Cerebellar cortex (tissue), 1 donor: ENCODE measurements around the gene MGAT5B.
A peak's percentile ranks its signal among the peaks of the same experiment; 100 is the strongest.

Experiments
- DNase-seq: peaks from one replicate; pipeline ENCODE4 v3.0.0-alpha.2; 2015; ENCODE audit warnings: low spot score

Gene MGAT5B

GRCh38 chr17:76879691-76880090 is 11.5 kb downstream of the MGAT5B start:
- no peak for DNase-seq

GRCh38 chr17:76880268-76880667 is 12.1 kb downstream of the MGAT5B start:
- no peak for DNase-seq

GRCh38 chr17:76880971-76881370 is 12.8 kb downstream of the MGAT5B start:
- no peak for DNase-seq

GRCh38 chr17:76881408-76881807 is 13.2 kb downstream of the MGAT5B start:
- no peak for DNase-seq

GRCh38 chr17:76881966-76882365 is 13.8 kb downstream of the MGAT5B start:
- no peak for DNase-seq

GRCh38 chr17:76883744-76884525 is 15.7 kb downstream of the MGAT5B start:
- DNase-seq, result peak; percentile 28

- no peak for DNase-seq
Observed at GRCh38 chr17:76884995-76885893, 17.0 kb downstream of the MGAT5B start.

- no peak for DNase-seq
Observed at GRCh38 chr17:76885894-76886290, 17.7 kb downstream of the MGAT5B start.

GRCh38 chr17:76886395-76886794 is 18.2 kb downstream of the MGAT5B start:
- DNase-seq, result no peak

- DNase-seq, result no peak
Observed at GRCh38 chr17:76887802-76888201, 19.6 kb downstream of the MGAT5B start.

- DNase-seq, result no peak
Observed at GRCh38 chr17:76888661-76889060, 20.5 kb downstream of the MGAT5B start.

- DNase-seq, result no peak
Observed at GRCh38 chr17:76889323-76889722, 21.1 kb downstream of the MGAT5B start.

GRCh38 chr17:76892329-76892728 is 24.1 kb downstream of the MGAT5B start:
- DNase-seq, result no peak

GRCh38 chr17:76893623-76894334 is 25.6 kb downstream of the MGAT5B start:
- DNase-seq, result peak; percentile 7

GRCh38 chr17:76894842-76895241 is 26.6 kb downstream of the MGAT5B start:
- no peak for DNase-seq

GRCh38 chr17:76897023-76897422 is 28.8 kb downstream of the MGAT5B start:
- no peak for DNase-seq

GRCh38 chr17:76899414-76899813 is 31.2 kb downstream of the MGAT5B start:
- DNase-seq, result no peak

- no peak for DNase-seq
Observed at GRCh38 chr17:76900723-76901122, 32.5 kb downstream of the MGAT5B start.

- no peak for DNase-seq
Observed at GRCh38 chr17:76901542-76902197, 33.5 kb downstream of the MGAT5B start.

GRCh38 chr17:76902476-76902875 is 34.3 kb downstream of the MGAT5B start:
- no peak for DNase-seq

GRCh38 chr17:76903631-76904030 is 35.4 kb downstream of the MGAT5B start:
- no peak for DNase-seq

GRCh38 chr17:76904116-76904515 is 35.9 kb downstream of the MGAT5B start:
- DNase-seq, result no peak
